Mammary epithelial cell (primary cell): Measurements from ENCODE around the gene ARID1B.

Experiments
- EZH2 ChIP-seq: IDR thresholded peaks from 2 replicates; pipeline ENCODE4 v1.6.1; 2012; ENCODE audit warnings: low read length, inconsistent platforms, borderline replicate concordance
- TF ChIP-seq, protein P1 (sequence below), 2 donors: IDR thresholded peaks in 1 of 2; conservative IDR thresholded peaks in 1 of 2; 2 replicates each; pipeline ENCODE4 v1.5.1; 2011 to 2012; ENCODE audit warnings: inconsistent platforms in 2 of 2, low read length in 2 of 2, mild to moderate bottlenecking in 2 of 2, control low read depth in 1 of 2, low read depth in 1 of 2; ENCODE audit not compliant: insufficient read depth in 1 of 2; ENCODE audit errors: extremely low read depth in 1 of 2

DNA sequence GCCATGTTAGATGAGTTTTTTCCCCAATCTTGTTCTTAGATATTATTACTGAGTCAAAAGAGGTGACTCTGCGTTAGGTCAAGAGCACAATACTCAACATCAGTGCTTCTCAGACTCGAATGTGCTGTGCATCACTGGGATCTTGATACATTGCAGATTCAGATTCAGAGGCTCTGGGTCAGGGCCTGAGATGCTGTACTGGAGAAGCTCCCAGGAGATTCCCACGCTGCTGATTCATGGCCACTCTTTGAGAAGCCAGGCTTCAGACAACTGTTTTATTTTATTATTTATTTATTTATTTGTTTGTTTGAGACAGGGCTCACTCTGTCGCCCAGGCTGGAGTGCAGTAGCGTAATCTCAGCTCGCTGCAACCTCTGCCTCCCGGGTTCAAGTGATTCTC is 41.4 kb upstream of the ARID1B start:
- TF ChIP-seq, protein P1, sequence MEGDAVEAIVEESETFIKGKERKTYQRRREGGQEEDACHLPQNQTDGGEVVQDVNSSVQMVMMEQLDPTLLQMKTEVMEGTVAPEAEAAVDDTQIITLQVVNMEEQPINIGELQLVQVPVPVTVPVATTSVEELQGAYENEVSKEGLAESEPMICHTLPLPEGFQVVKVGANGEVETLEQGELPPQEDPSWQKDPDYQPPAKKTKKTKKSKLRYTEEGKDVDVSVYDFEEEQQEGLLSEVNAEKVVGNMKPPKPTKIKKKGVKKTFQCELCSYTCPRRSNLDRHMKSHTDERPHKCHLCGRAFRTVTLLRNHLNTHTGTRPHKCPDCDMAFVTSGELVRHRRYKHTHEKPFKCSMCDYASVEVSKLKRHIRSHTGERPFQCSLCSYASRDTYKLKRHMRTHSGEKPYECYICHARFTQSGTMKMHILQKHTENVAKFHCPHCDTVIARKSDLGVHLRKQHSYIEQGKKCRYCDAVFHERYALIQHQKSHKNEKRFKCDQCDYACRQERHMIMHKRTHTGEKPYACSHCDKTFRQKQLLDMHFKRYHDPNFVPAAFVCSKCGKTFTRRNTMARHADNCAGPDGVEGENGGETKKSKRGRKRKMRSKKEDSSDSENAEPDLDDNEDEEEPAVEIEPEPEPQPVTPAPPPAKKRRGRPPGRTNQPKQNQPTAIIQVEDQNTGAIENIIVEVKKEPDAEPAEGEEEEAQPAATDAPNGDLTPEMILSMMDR (conservative IDR thresholded peaks at IDR 0.05 in 1 of 2, IDR thresholded peaks at IDR 0.05 in 1 of 2; ENCODE audit: extremely low read depth in 1 of 2, insufficient read depth in 1 of 2, low read depth in 1 of 2, low read length in 2 of 2), result no peak
- no peak for TF ChIP-seq EZH2
